DMS114 treated with DMSO at 0.1 percent for 48 hours (cell line): ENCODE results near the gene CHIC2.

Experiments
- DNase-seq: peaks from one replicate; lab custom pipeline; 2025; ENCODE audit not compliant: unreplicated experiment; lab: John Stamatoyannopoulos, UW

Gene CHIC2

DNA sequence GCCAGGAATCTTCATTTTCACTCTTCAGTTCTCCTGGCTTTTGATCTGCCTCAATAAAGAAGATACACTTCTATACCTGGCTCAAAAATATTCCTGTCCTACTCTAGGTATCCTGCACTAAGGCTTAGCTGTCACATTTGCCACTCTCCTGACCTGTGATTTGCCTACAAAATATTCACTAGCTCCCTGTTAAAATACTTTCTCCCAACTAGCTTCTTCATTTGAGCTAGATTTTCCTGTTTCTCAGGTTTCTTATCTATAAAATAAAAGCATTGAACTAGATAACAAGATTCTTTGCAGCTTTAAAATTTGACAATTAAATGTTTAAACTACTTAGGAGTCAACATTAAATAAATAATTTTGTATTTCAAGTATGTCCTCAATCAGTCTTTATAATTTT, 53.2 kb downstream of the CHIC2 start:
- DNase-seq = no peak

DNA sequence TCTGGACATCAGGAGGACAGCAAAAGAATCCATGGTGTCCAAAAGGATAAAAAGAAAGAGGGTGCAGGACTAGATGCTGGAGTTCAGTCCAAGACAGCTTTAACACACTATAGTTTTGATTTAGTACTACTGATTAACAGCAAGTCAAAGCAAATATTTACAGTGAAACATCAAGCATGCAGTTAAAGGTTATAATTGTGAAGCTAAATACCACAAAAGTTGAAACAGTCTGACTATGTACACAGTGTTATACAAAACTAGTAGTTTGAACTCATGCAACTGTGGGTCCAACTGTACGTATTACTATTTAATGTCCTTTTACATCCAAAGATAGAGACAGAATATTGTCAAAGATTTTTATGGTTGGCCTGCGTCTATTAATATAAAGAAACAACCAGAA, 57.6 kb downstream of the CHIC2 start:
- no peak for DNase-seq

- no peak for DNase-seq
Measured at GRCh38 chr4:54005475-54005874, 58.9 kb downstream of the CHIC2 start.

DNA sequence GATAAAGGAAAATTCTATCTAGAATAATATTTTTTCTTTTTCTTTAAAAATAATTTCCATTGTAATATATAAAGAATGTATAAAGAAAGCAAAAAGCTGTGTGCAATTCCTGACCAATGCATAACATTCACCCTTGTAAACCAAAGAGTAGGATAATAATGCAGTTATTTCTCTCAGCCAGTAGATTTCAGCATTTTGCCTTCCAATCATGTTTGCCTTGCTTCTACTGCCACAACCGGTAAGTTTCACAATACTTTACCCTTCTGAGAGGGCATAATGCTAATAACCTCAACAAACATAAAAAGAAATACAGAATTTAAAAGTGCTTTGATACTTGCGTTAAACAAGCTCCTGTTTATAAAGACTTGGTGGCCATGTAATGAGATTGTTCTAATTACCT, 59.9 kb downstream of the CHIC2 start:
- no peak for DNase-seq

GRCh38 chr4:54001668-54002365, 62.6 kb downstream of the CHIC2 start:
- DNase-seq = no peak

DNA sequence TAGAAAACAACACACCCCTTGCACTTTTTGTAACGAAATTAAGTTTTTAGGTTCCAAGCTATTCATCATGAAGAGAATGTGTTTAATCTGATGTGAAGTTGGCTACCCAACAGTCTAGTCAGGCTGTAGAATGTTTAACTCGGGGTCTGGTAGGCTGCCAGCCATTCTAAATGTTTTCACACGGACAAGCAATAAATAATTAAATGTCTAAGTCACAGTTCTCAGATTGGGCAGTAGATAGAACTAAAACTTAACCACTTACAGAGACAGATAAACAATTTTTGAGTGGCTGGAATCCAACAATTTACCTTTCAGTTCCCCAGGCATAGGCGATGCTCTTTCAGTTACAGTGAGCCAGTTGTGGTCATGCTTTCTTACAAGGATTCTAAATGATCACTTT, 66.5 kb downstream of the CHIC2 start:
- no peak for DNase-seq

DNA sequence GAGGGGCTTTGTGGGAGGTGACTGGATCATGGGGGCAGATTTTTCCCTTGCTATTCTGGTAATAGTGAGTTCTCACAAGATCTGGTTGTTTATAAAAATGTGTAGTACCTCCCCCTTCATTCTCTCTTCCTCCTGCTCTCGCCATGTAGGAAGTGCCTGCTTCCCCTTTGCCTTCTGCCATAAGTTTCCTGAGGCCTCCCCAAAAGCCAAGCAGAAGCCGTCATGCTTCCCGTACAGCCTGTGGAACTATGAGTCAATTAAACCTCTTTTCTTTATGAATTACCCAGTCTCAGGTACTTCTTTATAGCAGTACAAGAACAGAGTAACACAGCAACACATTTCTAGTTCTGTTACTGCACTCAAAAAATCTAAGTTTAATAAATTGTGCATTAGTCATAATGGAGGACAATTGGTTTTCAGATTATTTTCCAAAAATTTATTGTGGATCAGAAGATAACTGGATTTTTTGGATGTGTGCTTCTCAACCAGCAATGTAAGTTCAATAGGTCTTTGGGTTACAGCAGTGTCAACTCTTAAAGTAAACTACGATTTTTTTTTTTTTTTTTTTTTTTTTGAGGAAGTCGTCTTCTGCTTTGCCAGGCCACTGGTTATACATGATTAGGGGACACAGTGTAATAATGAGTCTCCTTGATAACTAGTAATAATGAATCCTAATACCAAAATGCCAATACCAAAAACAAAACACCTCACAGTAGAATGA, 69.9 kb downstream of the CHIC2 start:
- no peak for DNase-seq

- DNase-seq = no peak
Measured at GRCh38 chr4:53992785-53993184, 71.6 kb downstream of the CHIC2 start.

- DNase-seq = no peak
Measured at GRCh38 chr4:53991821-53992220, 72.6 kb downstream of the CHIC2 start.

DNA sequence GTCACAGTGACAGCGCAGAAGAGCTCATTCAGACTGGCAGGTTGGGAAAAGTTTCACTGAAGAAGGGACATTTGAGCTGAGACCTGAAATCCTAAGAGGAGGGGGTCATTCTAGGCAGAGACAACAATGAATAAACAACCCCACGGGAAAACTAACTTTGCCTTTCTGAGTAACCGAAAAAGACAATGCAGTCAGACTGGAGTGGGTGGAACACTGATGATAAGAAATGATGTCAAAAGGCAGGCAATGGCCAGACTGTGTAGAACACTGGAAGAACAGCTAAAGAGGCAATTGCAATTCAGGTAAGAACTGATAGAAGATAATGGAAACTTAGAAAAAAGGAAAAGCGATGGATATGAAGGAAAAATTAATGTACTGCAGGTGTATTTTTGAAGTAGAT, 73.8 kb downstream of the CHIC2 start:
- DNase-seq = no peak

DNA sequence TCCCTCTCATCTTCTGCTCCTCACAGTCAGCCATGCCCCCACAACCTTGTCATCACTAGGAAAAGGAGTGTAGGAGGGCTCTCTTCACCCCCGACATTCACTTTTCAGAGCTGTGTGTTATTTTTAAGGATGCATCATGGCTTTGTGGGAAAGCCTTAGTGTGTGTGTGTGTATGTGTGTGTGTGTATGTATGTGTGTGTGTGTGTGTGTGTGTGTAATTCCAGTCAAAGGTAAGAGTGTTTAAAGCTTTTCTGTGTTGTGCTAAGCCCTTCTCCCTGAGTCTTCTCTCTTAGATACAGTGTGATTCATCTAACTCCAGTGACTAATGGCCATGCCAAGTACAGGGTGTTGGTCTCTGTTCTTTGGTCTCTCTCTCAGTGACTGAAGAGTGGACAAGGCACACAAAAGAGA, 76.6 kb downstream of the CHIC2 start:
- DNase-seq = no peak

DNA sequence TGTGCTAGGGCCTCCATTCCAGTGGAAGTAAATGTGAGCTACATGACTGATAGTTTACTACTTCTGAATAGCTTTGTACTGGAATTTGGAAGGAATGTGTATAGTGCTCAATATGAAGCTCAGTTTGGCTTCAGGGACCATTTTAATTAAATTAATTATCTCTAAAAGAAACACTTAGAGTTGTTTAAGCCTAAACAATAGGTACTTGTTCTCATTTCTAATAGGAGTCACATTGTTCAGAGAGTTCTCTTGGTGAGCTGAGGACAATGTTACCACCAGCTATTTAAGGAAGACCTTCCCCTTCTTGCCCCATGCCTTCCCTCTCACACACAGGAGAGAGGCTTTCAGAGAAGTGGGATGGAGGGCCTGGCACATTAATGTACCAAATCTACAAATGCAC, 78.3 kb downstream of the CHIC2 start:
- DNase-seq = no peak

- no peak for DNase-seq
Measured at GRCh38 chr4:53981567-53981966, 82.8 kb downstream of the CHIC2 start.

DNA sequence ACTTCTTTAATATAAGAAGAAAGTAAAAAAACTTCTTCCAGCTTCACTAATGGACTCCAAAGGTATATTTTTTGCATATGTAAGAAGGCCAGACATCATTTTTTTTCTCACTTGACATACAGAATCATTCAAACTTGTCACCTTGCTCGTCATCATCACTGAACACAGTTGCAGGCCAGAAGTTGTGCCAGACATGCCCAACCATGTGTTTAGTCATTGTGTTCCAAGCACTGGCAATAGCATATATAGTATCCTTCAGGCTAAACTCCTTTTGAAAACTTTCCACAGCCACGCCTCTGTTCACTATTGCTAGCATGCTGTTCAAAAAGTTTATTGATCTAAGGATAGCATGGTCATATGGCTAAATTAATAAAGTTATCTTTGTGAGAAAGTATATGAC, 83.3 kb downstream of the CHIC2 start:
- no peak for DNase-seq

DNA sequence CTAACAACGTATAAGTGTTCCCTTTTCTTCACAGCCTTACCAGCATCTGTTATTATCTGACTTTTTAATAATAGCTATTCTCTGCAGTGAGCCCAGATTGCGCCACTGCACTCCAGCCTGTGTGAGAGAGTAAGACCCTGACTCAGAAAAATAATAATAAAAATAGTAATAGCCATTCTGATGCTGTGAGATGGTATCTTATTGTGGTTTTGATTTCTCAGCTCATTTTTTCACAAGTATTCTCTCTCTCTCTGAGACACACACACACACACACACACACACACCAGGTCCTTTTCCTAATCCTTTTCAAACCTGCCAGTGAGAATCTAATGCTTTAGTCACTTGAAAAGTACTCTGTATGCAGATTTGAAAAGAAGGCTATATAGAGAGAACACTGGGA, 89.8 kb downstream of the CHIC2 start:
- no peak for DNase-seq

DNA sequence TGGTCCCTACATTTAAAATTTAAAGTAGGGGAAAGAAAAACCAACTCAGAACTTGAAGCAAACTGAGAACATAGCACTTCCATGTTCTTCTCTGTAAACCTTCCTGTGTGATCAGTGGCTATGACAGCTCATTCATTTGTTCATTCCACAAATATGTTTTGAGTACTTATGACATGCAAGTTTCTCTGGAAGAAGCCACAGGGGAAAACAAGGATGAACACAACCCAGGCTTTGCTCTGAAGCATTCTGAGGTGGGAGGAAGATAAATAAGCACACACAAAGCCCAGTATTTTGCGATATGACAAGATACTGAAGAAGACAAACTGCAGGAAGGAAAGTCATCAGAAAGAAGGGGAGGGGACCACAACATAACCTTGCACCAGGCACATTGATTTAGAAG, 96.4 kb downstream of the CHIC2 start:
- no peak for DNase-seq

GRCh38 chr4:53963781-53964180, 100.6 kb downstream of the CHIC2 start:
- DNase-seq = no peak

- DNase-seq = no peak
Measured at GRCh38 chr4:53963336-53963735, 101.1 kb downstream of the CHIC2 start.

DNA sequence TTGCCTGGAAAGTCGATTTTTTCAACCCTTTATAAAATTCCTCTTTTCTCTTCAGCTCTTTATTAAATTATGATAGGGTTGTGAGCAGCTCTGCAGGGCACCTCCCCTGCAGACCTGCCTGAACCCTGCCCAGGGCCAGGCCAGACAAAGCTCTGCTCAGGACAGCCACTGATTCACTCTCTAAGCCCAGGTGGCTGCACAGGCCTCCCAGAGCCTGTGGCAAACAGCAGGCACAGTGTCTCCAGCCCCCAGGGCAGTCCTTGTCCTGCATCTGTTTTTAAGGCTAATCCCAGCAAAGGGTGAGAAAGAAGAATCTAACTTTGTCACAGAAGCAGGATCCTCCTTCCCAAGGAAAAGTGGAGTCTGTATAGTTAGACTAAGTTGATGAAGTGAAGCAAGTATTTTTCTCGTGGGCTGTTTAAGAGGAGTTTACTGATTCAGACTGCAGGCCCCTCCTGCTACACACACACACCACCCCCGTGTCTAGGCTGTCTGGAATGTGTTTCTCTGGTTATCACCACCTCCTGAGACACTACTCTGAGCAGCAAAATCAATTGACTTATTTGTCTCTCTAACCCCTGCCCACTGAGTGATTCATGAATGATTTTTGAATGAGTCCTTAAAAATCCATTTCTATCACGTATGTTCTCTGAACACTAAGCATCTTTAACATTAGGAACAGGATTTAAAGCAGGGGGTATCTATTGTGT, 101.7 kb downstream of the CHIC2 start:
- no peak for DNase-seq

- no peak for DNase-seq
Measured at GRCh38 chr4:53961351-53961750, 103.1 kb downstream of the CHIC2 start.

- no peak for DNase-seq
Measured at GRCh38 chr4:53960843-53961242, 103.6 kb downstream of the CHIC2 start.
